Measurements from ENCODE around the gene ZNF81. TPM values are rescaled to one million over a fixed set of nuclear protein-coding genes. Genes with fewer than 3 reads are reported as not detected.
"Not testable (repeated sequence)": the region's sequence is repeated elsewhere in the genome, so short reads cannot be mapped to it uniquely, and the experiment has no call there.

The ZNF81 gene
- total RNA-seq, 1 donor from 2014 or later, result 5.2 TPM

DNA sequence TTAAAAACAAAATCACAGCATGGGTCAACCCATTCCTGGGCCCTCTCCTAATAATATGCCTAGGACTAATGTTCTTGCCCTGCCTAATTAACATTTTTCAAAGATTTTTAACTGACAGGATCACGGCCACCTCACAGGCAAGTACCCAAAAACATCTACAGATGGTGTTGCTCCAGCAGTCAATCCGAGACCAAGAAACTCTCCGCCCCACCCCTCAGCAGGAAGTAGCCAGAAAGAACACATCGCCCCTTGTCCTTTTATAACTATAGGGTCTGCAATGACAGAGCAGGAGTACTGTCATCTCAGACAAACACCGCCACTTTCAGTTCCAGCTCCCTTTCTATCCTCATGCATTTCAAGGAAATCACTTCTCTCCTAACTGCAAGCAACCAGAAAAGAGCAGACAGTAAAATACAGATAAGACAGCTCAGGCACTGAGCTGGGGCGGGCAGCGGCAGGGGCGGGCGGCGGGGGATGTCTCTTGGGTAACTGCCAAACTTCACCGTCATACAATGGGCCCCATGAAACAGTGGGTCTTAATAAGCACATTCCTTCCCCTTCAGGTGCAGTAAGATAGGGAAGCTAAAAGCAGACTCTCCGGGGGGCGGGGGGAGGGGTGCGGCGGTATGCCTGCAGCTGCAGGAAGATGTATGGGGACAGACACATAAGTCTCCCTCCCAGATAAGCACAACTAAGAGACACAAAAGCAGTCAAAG is 99.7 kb downstream of the ZNF81 start:
- no peak for DNase-seq

- DNase-seq, result no peak
These were observed 100.2 kb downstream of the ZNF81 start for GRCh38 chrX:47936940-47937317.

DNA sequence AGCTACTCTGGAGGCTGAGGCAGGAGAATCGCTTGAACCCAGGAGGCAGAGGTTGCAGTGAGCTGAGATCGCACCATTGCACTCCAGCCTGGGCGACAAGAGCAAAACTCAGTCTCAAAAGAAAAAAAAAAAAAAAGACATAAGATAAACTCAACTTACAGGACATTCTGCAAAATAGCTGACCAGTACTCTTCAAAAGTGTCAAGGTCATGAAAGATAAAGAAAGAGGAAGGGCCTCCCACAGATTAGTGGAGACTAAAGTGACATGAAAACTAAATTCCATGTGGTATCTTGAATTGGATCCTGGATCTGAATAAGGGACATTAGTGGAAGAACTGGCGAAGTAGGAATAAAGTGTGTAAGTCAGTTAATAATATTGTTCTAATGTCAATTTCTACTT is 103.7 kb downstream of the ZNF81 start:
- no peak for DNase-seq

- DNase-seq, result no peak
These were observed 104.7 kb downstream of the ZNF81 start for GRCh38 chrX:47941423-47941822.

DNA sequence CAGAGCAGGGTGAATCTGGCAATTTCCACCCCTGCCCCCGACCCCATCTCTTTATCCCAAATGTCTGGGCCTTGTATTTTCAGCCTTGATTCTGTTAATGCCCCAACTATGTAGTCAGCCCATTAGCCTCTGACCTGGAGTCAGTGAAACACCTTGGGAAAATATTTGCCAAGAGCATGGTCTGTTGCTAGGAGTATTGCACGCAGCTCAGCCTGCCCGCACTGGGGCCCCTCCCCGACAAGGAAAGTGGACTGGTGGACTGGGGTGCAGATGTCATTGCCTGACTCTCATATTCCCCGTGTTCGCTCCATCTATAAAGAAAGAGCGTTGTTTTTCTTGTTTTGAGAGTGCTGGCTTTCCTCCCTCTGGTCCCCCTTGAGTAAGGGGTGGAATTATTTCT is 118.6 kb downstream of the ZNF81 start:
- not testable (repeated sequence) for DNase-seq

- DNase-seq, result no peak
These were observed 119.3 kb downstream of the ZNF81 start for GRCh38 chrX:47956016-47956415.

DNA sequence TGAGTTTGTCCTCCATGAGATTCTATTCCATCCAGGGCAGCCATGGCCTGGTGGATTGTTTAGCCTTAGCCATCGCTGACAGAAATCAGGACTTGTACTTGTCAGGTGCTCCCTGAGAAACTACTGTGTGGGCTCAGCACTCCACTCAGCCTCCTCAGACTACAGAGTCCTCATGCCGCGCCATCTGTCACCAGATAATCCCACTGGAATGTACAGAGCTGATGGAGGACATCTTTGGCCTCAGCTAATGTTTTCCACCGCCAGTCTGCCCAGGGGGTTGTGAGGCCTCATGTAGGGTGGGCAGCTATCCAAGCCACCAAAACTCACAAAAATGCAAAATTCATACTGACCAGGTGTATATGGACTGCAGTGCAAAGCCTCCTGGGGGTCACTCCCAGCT is 121.5 kb downstream of the ZNF81 start:
- DNase-seq, result not testable (repeated sequence)

DNA sequence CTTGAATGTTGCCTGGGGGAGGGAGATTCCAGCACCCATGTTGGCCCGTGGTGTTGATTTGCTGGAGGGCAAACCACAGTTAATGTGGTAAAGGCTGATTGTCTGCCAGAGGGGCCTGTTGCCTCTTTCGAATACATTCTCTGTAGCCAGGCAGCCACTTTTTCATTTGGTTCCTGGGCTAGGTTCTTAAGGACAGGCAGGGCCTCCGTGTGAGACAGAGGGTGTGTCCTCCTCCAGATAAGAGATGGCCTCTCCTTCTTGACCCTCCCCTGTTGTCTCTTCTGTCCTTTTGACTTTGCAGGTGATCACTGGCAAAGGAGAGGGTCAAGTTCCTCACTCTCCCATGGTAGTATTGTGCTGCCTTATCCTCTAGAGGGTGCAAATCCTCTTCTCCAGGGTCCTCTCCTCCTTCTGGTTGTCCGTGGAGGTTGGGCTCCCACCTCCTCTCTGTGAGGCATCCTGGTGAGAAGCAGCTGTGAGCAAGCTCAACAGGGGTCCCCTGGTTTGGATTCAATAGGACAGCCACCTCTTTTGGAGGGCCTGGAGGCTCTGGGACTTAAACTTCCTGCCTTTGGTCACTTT is 122.2 kb downstream of the ZNF81 start:
- no peak for DNase-seq

DNA sequence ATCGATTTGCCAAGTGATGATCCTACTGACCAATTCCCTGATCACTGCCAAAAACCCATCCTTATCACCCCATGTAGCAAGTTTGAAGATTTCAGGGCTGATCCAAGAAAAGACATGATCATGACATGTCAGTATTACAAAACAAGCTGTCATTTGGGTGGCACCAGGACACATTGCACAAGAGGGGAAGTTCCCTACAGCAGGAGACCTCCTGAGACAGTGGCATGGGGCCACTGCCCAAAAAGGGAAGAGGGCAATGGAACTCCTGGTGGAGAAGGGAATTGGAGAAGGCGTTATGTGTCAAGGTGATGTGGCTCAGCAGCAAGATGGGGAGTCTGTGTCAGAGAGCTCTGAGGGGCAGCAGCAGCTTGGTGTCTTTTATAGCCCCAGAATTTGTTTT is 123.7 kb downstream of the ZNF81 start:
- no peak for DNase-seq

DNA sequence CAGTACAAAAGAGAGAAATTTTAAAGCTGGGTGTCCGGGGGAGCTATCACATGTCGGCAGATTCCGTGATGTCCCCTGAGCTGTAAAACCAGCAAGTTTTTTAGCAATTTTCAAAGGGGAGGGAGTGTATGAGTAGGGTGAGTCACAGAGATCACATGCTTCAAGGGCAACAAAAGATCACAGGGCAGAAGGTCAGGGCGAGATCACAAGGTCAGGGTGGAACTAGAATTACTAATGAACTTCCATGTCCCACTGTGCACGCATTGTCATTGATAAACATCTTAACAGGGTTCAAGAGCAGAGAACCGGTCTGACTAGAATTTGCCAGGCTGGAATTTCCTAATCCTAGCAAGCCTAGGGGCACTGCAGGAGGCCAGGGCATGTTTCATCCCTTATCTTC is 125.1 kb downstream of the ZNF81 start:
- not testable (repeated sequence) for DNase-seq

GRCh38 chrX:47965526-47965925 is 128.8 kb downstream of the ZNF81 start:
- not testable (repeated sequence) for DNase-seq

Other genes starting within 250 kb of the ZNF81 start
- gene SYN1, start 217.0 kb upstream of the ZNF81 start, total RNA-seq, result 0.30 TPM
- gene CFP, start 207.0 kb upstream of the ZNF81 start, total RNA-seq, result 2.5 TPM
- gene ELK1, start 186.3 kb upstream of the ZNF81 start, total RNA-seq, result 8.2 TPM
- 75.8 TPM for gene UXT, start 177.7 kb upstream of the ZNF81 start, total RNA-seq
- 4.1 TPM for gene ZNF182, start 167.1 kb downstream of the ZNF81 start, total RNA-seq
- not detected for gene SPACA5, start 170.1 kb downstream of the ZNF81 start, total RNA-seq
- gene ZNF630, start 234.7 kb downstream of the ZNF81 start, total RNA-seq, result 4.6 TPM